GM12891 (cell line): Measurements from ENCODE around the gene PLEKHH1.
"Not testable (repeated sequence)": the region's sequence is repeated elsewhere in the genome, so short reads cannot be mapped to it uniquely, and the experiment has no call there.

ENCODE experiments used
- DNase-seq: peaks from one replicate; pipeline ENCODE4 v3.0.0; 2011; ENCODE audit warnings: low spot score; ENCODE audit not compliant: insufficient read length
- FAIRE-seq: peaks from 2 replicates; lab custom pipeline; 2011; peaks lifted over from hg19 to GRCh38; lab: Jason Lieb, UNC
- PAX5 ChIP-seq: IDR thresholded peaks from 2 replicates; pipeline ENCODE4 v1.6.1; 2011; ENCODE audit warnings: low read length, moderate library complexity, mild to moderate bottlenecking; ENCODE audit not compliant: insufficient read depth, severe bottlenecking
- POLR2A ChIP-seq: IDR thresholded peaks from 2 replicates; pipeline ENCODE4 v1.6.1; 2011; ENCODE audit warnings: low read depth, low read length, control low read depth
- POLR2AphosphoS5 ChIP-seq: IDR thresholded peaks from 2 replicates; pipeline ENCODE4 v1.6.1; 2011; ENCODE audit warnings: low read depth, low read length, control low read depth
- POU2F2 ChIP-seq: IDR thresholded peaks from 2 replicates; pipeline ENCODE4 v1.6.1; 2011; ENCODE audit warnings: low read depth, mild to moderate bottlenecking, control low read depth, low read length, moderate library complexity
- SPI1 ChIP-seq: IDR thresholded peaks from 2 replicates; pipeline ENCODE4 v1.6.1; 2011; ENCODE audit warnings: low read depth, low read length, control low read depth
- TAF1 ChIP-seq: IDR thresholded peaks from 2 replicates; pipeline ENCODE4 v1.6.1; 2011; ENCODE audit warnings: low read depth, low read length, control low read depth

PLEKHH1 gene

GRCh38 chr14:67527756-67528155 is 5.3 kb upstream of the PLEKHH1 start:
- no peak for TF ChIP-seq POLR2A
- TF ChIP-seq PAX5, result no peak
- TF ChIP-seq POLR2AphosphoS5, result no peak
- no peak for TF ChIP-seq TAF1
- no peak for TF ChIP-seq SPI1
- TF ChIP-seq POU2F2, result no peak
- DNase-seq (no peak), FAIRE-seq (no peak)

GRCh38 chr14:67528276-67528675 is 4.8 kb upstream of the PLEKHH1 start:
- FAIRE-seq, result no peak
- TF ChIP-seq TAF1, result no peak
- TF ChIP-seq POLR2A, result no peak
- TF ChIP-seq PAX5, result no peak
- no peak for TF ChIP-seq POU2F2
- no peak for TF ChIP-seq POLR2AphosphoS5
- no peak for TF ChIP-seq SPI1
- no peak for DNase-seq

- FAIRE-seq (no peak), DNase-seq (no peak)
- TF ChIP-seq POLR2AphosphoS5 (no peak), PAX5 (no peak), POLR2A (no peak), POU2F2 (no peak), TAF1 (no peak), SPI1 (no peak)
Measured at GRCh38 chr14:67529947-67530935, 2.8 kb upstream of the PLEKHH1 start.

GRCh38 chr14:67532606-67532997 is 488 bp upstream of the PLEKHH1 start:
- FAIRE-seq, result no peak
- no peak for DNase-seq
- TF ChIP-seq PAX5 (no peak), POLR2AphosphoS5 (no peak), SPI1 (no peak)

GRCh38 chr14:67533754-67534085 is 630 bp downstream of the PLEKHH1 start:
- DNase-seq, result no peak
- TF ChIP-seq PAX5 (no peak), POLR2AphosphoS5 (no peak), SPI1 (no peak), POU2F2 (no peak), POLR2A (no peak), TAF1 (no peak)

GRCh38 chr14:67536087-67536486 is 3.0 kb downstream of the PLEKHH1 start:
- no peak for TF ChIP-seq PAX5
- TF ChIP-seq POU2F2, result no peak
- no peak for TF ChIP-seq TAF1
- TF ChIP-seq POLR2A, result no peak
- TF ChIP-seq POLR2AphosphoS5, result no peak
- TF ChIP-seq SPI1, result no peak
- DNase-seq (no peak), FAIRE-seq (no peak)

More at GRCh38 chr14:67533754-67534085, 630 bp downstream of the PLEKHH1 start:
- FAIRE-seq, result no peak

GRCh38 chr14:67537736-67538135 is 4.6 kb downstream of the PLEKHH1 start:
- FAIRE-seq (no peak), DNase-seq (no peak)
- TF ChIP-seq SPI1 (no peak), TAF1 (no peak), POU2F2 (no peak), POLR2A (no peak), PAX5 (no peak)

GRCh38 chr14:67538501-67538900 is 5.4 kb downstream of the PLEKHH1 start:
- no peak for FAIRE-seq
- TF ChIP-seq POLR2A, result no peak
- TF ChIP-seq PAX5, result no peak
- no peak for TF ChIP-seq POU2F2
- TF ChIP-seq TAF1, result no peak
- no peak for DNase-seq

- DNase-seq (no peak), FAIRE-seq (no peak)
- no peak for TF ChIP-seq POU2F2
Measured at GRCh38 chr14:67539116-67539515, 6.0 kb downstream of the PLEKHH1 start.

- TF ChIP-seq SPI1, result no peak
- no peak; the same call in 1 of the 2 replicates for TF ChIP-seq TAF1
- TF ChIP-seq POU2F2, result no peak
- TF ChIP-seq PAX5, result no peak
- TF ChIP-seq POLR2AphosphoS5, result no peak
- no peak for TF ChIP-seq POLR2A
- no peak for DNase-seq
- FAIRE-seq, result peak; percentile 90
Measured at GRCh38 chr14:67541448-67542387, 8.6 kb downstream of the PLEKHH1 start.

GRCh38 chr14:67542620-67543019 is 9.5 kb downstream of the PLEKHH1 start:
- FAIRE-seq, result not testable (repeated sequence)

More at GRCh38 chr14:67542620-67543019, 9.5 kb downstream of the PLEKHH1 start:
- not testable (repeated sequence) for DNase-seq
